B cell (primary cell): Measurements from ENCODE around the gene SDK1. TPM values are rescaled to one million over a fixed set of nuclear protein-coding genes. Genes with fewer than 3 reads are reported as not detected.

ENCODE experiments used
- ATAC-seq: fragments of 200-7000 bp; cut with Tn5 transposase; one replicate; pipeline ENCODE4 v1.10.0; 2021; ENCODE audit warnings: low read depth, mild to moderate bottlenecking, moderate number of reproducible peaks, moderate library complexity
- CTCF ChIA-PET: fragments of 350-600 bp; sonication (Branson Sonifier 250); formaldehyde crosslinking; loops from one replicate; lab custom pipeline; 2021; ENCODE audit warnings: antibody characterized with exemption, inconsistent platforms; lab: Charles Lee
- POLR2A ChIA-PET: fragments of 350-600 bp; sonication (Branson Sonifier 250); formaldehyde crosslinking; loops from one replicate; lab custom pipeline; 2021; ENCODE audit warnings: antibody characterized with exemption; lab: Charles Lee
- DNase-seq: peaks from one replicate; pipeline ENCODE4 v3.0.0; 2013
- H2AFZ ChIP-seq: 2 replicates; pipeline ENCODE4 v1.6.1; 2012; ENCODE audit warnings: mild to moderate bottlenecking, low read depth, low read length; ENCODE audit not compliant: insufficient read depth, poor library complexity, severe bottlenecking
- H3K27ac ChIP-seq, 2 donors: 1 replicate in 1 of 2; 2 replicates in 1 of 2; pipeline ENCODE4 v1.5.1; 2012 to 2013; ENCODE audit warnings: low read length in 2 of 2, mild to moderate bottlenecking in 2 of 2, moderate library complexity in 1 of 2
- H3K27me3 ChIP-seq, 4 experiments: fragments of 200-600 bp in 1 of 4; sonication (generic) in 1 of 4; replicated peaks in 1 of 4; 1 replicate in 2 of 4; 2 replicates in 2 of 4; pipeline versions ENCODE4 v1.6.1 to v1.7.0; 2013 to 2016; ENCODE audit warnings: low read length in 3 of 4, mild to moderate bottlenecking in 2 of 4, mixed read lengths in 1 of 4, moderate library complexity in 1 of 4; ENCODE audit not compliant: insufficient read depth in 4 of 4, control insufficient read depth in 3 of 4; ENCODE audit errors: control extremely low read depth in 1 of 4
- H3K36me3 ChIP-seq, 2 experiments: replicated peaks in 1 of 2; 1 replicate in 1 of 2; 2 replicates in 1 of 2; pipeline versions ENCODE4 v1.6.1 to v1.7.1; 2013; ENCODE audit warnings: low read length in 1 of 2; ENCODE audit not compliant: insufficient read depth in 2 of 2, control insufficient read depth in 1 of 2; ENCODE audit errors: control extremely low read depth in 1 of 2, extremely low read depth in 1 of 2
- H3K4me1 ChIP-seq, 2 donors: fragments of 200-600 bp in 1 of 2; sonication (generic) in 1 of 2; 1 replicate in 1 of 2; 2 replicates in 1 of 2; pipeline versions ENCODE4 v1.5.1 to v1.6.1; 2013 to 2017; ENCODE audit warnings: low read length in 2 of 2; ENCODE audit not compliant: control insufficient read depth in 2 of 2, insufficient read depth in 2 of 2
- H3K4me2 ChIP-seq: replicated peaks from 2 replicates; pipeline ENCODE3; 2012; ENCODE audit warnings: mild to moderate bottlenecking, low read depth, low read length; ENCODE audit not compliant: poor library complexity, severe bottlenecking
- H3K4me3 ChIP-seq, 5 experiments: fragments of 200-600 bp in 1 of 5; sonication (generic) in 1 of 5; 1 replicate in 3 of 5; 2 replicates in 2 of 5; pipeline versions ENCODE4 v1.5.1 to v1.7.0; 2011 to 2016; ENCODE audit warnings: low read length in 4 of 5, mild to moderate bottlenecking in 4 of 5, low read depth in 2 of 5, control low read depth in 1 of 5, moderate library complexity in 1 of 5; ENCODE audit not compliant: insufficient read depth in 1 of 5; ENCODE audit errors: control extremely low read depth in 1 of 5, extremely low read depth in 1 of 5
- H3K79me2 ChIP-seq: fragments of 200-600 bp; sonication (generic); one replicate; pipeline ENCODE4 v1.6.0; 2016; ENCODE audit warnings: low read length; ENCODE audit not compliant: control insufficient read depth, insufficient read depth
- H3K9ac ChIP-seq: fragments of 200-600 bp; sonication (generic); 2 replicates; pipeline ENCODE4 v1.6.1; 2017; ENCODE audit warnings: mild to moderate bottlenecking, low read length, moderate library complexity
- H3K9me3 ChIP-seq, 3 donors: one replicate each; pipeline versions ENCODE4 v1.6.1 to v1.7.1; 2013; ENCODE audit warnings: low read length in 2 of 3; ENCODE audit not compliant: control insufficient read depth in 2 of 3, insufficient read depth in 1 of 3; ENCODE audit errors: control extremely low read depth in 1 of 3
- H4K20me1 ChIP-seq: 2 replicates; pipeline ENCODE4 v1.6.0; 2012; ENCODE audit warnings: mild to moderate bottlenecking, low read length; ENCODE audit not compliant: insufficient read depth, control insufficient read depth, poor library complexity, severe bottlenecking
- H3K27ac Mint-ChIP-seq: one replicate; pipeline ENCODE4 v1.8.0; 2021; ENCODE audit warnings: mixed read lengths
- H3K27me3 Mint-ChIP-seq: one replicate; pipeline ENCODE4 v1.8.0; 2021; ENCODE audit warnings: mixed read lengths
- H3K4me1 Mint-ChIP-seq: one replicate; pipeline ENCODE4 v1.8.0; 2021; ENCODE audit warnings: mixed read lengths
- H3K4me3 Mint-ChIP-seq: one replicate; pipeline ENCODE4 v1.8.0; 2021; ENCODE audit warnings: mixed read lengths
- H3K9me3 Mint-ChIP-seq: one replicate; pipeline ENCODE4 v1.8.0; 2022; ENCODE audit warnings: mixed read lengths; ENCODE audit not compliant: insufficient read depth
- CTCF ChIP-seq: fragments of 200-600 bp; IDR thresholded peaks from one replicate; pipeline ENCODE4 v1.8.0; 2022; ENCODE audit warnings: antibody characterized with exemption, mild to moderate bottlenecking
- EZH2 ChIP-seq: IDR thresholded peaks from 2 replicates; pipeline ENCODE4 v1.6.1; 2012; ENCODE audit warnings: borderline replicate concordance, low read depth, mild to moderate bottlenecking, moderate library complexity, low read length; ENCODE audit not compliant: insufficient read depth, poor library complexity, severe bottlenecking
- WGBS: methylation state at CpG from one replicate; pipeline ENCODE4 v1.1.5; 2013; ENCODE audit warnings: missing lambda C conversion rate; ENCODE audit not compliant: insufficient coverage; 5-methylcytosine and 5-hydroxymethylcytosine counted together
- intact Hi-C: fragments of 100-400 bp; cut with micrococcal nuclease; formaldehyde crosslinking; loops from one replicate; pipeline ENCODE4 v1.10.0; 2022
- polyA plus RNA-seq: library from polyadenylated mRNA; depleted of rRNA; stranded (reverse); fragments of >200 nt; gene quantifications from 2 replicates; pipeline ENCODE4 v1.2.3, GENCODE V29; 2012
- total RNA-seq, 2 donors: library from RNA; stranded (reverse); fragments of 120-200 nt in 1 of 2; gene quantifications; 1 replicate in 1 of 2; 2 replicates in 1 of 2; pipeline versions ENCODE4 v1.2.3 to v1.2.4, GENCODE V29; 2013 to 2022

The SDK1 gene
- total and polyA plus RNA-seq, 2 donors (not counting 1 experiment from before 2014, with no cell fraction given) = 0.73 to 2.0 TPM

- CTCF ChIA-PET = no interaction called here
- no peaks in the 10 kb centered on the region for H3K79me2 ChIP-seq
- no peak for ATAC-seq
- H3K27ac ChIP-seq = no peak overlapping the region
- H3K36me3 ChIP-seq = no peaks in the 10 kb centered on the region
- DNase-seq = no peak
- no peak for TF ChIP-seq EZH2
- no peak for TF ChIP-seq CTCF
- no peak overlapping the region for H3K4me2 ChIP-seq
- POLR2A ChIA-PET = no interaction called here
- Mint-ChIP-seq H3K4me3 (no peak overlapping the region), H3K27ac (no peak overlapping the region), H3K27me3 (peaks cover 22% of the 10 kb centered on the region), H3K4me1 (no peaks in the 10 kb centered on the region), H3K9me3 (no peaks in the 10 kb centered on the region)
- intact Hi-C loops = no loop called here
- 80% methylated on average over 16 of the region's 18 CpGs for whole genome bisulfite sequencing
- H3K27me3 ChIP-seq = peaks cover 0 to 8% (median 0%) of the 10 kb centered on the region in 4 experiments
- no peak overlapping the region for H2AFZ ChIP-seq
- peaks cover 0 to 3% (median 0%) of the 10 kb centered on the region in 3 donors for H3K9me3 ChIP-seq
- no peak overlapping the region for H3K4me3 ChIP-seq
- no peaks in the 10 kb centered on the region for H4K20me1 ChIP-seq
- H3K9ac ChIP-seq = no peak overlapping the region
- H3K4me1 ChIP-seq = no peaks in the 10 kb centered on the region
These were observed 848.2 kb downstream of the SDK1 start for GRCh38 chr7:4149236-4149635.

DNA sequence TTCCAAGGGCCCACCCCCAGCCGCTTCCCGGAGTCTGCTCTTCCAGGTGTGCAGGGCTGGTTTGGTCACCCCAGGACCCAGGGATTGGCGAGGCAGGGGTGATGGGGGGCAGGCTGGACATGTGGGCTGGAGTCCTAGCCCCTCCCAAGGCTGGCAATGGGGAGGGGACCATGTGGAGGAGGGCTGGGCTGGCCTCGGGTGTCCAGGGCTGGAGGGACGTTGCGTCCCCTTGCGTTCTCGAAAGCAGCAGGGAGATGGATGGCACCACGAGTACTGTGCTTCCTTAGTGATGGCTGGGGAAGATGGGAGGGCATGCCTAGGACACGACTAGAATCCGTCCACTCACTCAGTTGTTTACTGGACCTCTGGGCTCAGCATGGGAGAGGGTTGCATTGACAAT is 848.6 kb downstream of the SDK1 start:
- Histone ChIP-seq H3K4me3 (no peak overlapping the region), H3K27ac (no peak overlapping the region), H3K4me1 (no peaks in the 10 kb centered on the region), H3K9me3 (peaks cover 0 to 3% (median 0%) of the 10 kb centered on the region in 3 donors), H3K27me3 (peaks cover 0 to 4% (median 0%) of the 10 kb centered on the region in 4 experiments), H3K9ac (no peak overlapping the region), H3K36me3 (no peaks in the 10 kb centered on the region), H4K20me1 (no peaks in the 10 kb centered on the region), H2AFZ (no peak overlapping the region), H3K4me2 (no peak overlapping the region), H3K79me2 (no peaks in the 10 kb centered on the region)
- POLR2A ChIA-PET = no interaction called here
- intact Hi-C loops = no loop called here
- TF ChIP-seq CTCF (no peak), EZH2 (no peak)
- no peaks in the 10 kb centered on the region for H3K4me1 Mint-ChIP-seq
- DNase-seq (no peak), ATAC-seq (no peak)
- no peak overlapping the region for H3K4me3 Mint-ChIP-seq
- CTCF ChIA-PET = no interaction called here
- peaks cover 19% of the 10 kb centered on the region for H3K27me3 Mint-ChIP-seq
- H3K27ac Mint-ChIP-seq = no peak overlapping the region
- no peaks in the 10 kb centered on the region for H3K9me3 Mint-ChIP-seq
- 85% methylated on average over 9 of the region's 11 CpGs for WGBS
